Measurements from ENCODE around the gene DGCR6.
A peak's percentile ranks its signal among the peaks of the same experiment; 100 is the strongest.
"Not testable (repeated sequence)": the region's sequence is repeated elsewhere in the genome, so short reads cannot be mapped to it uniquely, and the experiment has no call there.

Gene DGCR6

GRCh38 chr22:18931905-18932652 is 26.0 kb downstream of the DGCR6 start:
- no peak for ATAC-seq

GRCh38 chr22:18933914-18934313 is 27.8 kb downstream of the DGCR6 start:
- peak in 1 of 2 donors; percentile 24 for ATAC-seq

GRCh38 chr22:18934688-18935087 is 28.6 kb downstream of the DGCR6 start:
- ATAC-seq, result not testable (repeated sequence)

- peak in 1 of 2 donors; percentile 33 for ATAC-seq
Measured at GRCh38 chr22:18935889-18936529, 29.9 kb downstream of the DGCR6 start, which contains the start of gene PRODH. TSS of gene PRODH (minus strand) at chr22:18936293. CDS start at chr22:18936287, 6 bp downstream.

GRCh38 chr22:18938691-18939090 is 32.6 kb downstream of the DGCR6 start:
- ATAC-seq, result not testable (repeated sequence)

- not testable (repeated sequence) for ATAC-seq
Measured at GRCh38 chr22:18947105-18947504, 41.0 kb downstream of the DGCR6 start.

GRCh38 chr22:18947905-18948304 is 41.8 kb downstream of the DGCR6 start:
- no peak for ATAC-seq

- no peak for ATAC-seq
Measured at GRCh38 chr22:18950141-18950540, 44.0 kb downstream of the DGCR6 start.

GRCh38 chr22:18952022-18952421 is 45.9 kb downstream of the DGCR6 start:
- ATAC-seq, result no peak

GRCh38 chr22:18953128-18953527 is 47.0 kb downstream of the DGCR6 start:
- ATAC-seq, result not testable (repeated sequence)

- ATAC-seq, result peak; percentile 57 to 59
Measured at GRCh38 chr22:18954303-18954989, 48.3 kb downstream of the DGCR6 start.

- no peak for ATAC-seq
Measured at GRCh38 chr22:18954990-18955571, 49.0 kb downstream of the DGCR6 start.

- ATAC-seq, result no peak
Measured at GRCh38 chr22:18955696-18956095, 49.6 kb downstream of the DGCR6 start.

GRCh38 chr22:18956121-18956895 is 50.2 kb downstream of the DGCR6 start:
- not testable (repeated sequence) for ATAC-seq

GRCh38 chr22:18956956-18957355 is 50.8 kb downstream of the DGCR6 start:
- ATAC-seq, result not testable (repeated sequence)

- not testable (repeated sequence) for ATAC-seq
Measured at GRCh38 chr22:18957621-18958320, 51.7 kb downstream of the DGCR6 start.

GRCh38 chr22:18958321-18958705 is 52.2 kb downstream of the DGCR6 start:
- ATAC-seq, result not testable (repeated sequence)

GRCh38 chr22:18958738-18959137 is 52.6 kb downstream of the DGCR6 start:
- peak; percentile 16 to 36 for ATAC-seq

- not testable (repeated sequence) for ATAC-seq
Measured at GRCh38 chr22:18959266-18959665, 53.1 kb downstream of the DGCR6 start.

- not testable (repeated sequence) for ATAC-seq
Measured at GRCh38 chr22:18959741-18960140, 53.6 kb downstream of the DGCR6 start.

- not testable (repeated sequence) for ATAC-seq
Measured at GRCh38 chr22:18960166-18960820, 54.2 kb downstream of the DGCR6 start.
